ENCODE results near the gene CDK5.

CDK5 gene

GRCh38 chr7:151057506-151057988 is at the start of gene CDK5:
Gene CDK5 (minus strand): TSS chr7:151057897. CDS start chr7:151057848, 49 bp downstream.
- H3K9me3 Mint-ChIP-seq: no peaks in the 10 kb centered on the region

GRCh38 chr7:151104411-151105235 is 46.9 kb upstream of the CDK5 start:
- Mint-ChIP-seq H3K36me3 (ENCODE audit: low read depth) (no peaks in the 10 kb centered on the region), H3K27ac (no peak overlapping the region), H3K4me1 (ENCODE audit: low read depth) (no peaks in the 10 kb centered on the region), H3K27me3 (no peaks in the 10 kb centered on the region), H3K9me3 (no peaks in the 10 kb centered on the region), H3K4me3 (no peak overlapping the region)
- DNase-seq: no peak

More at GRCh38 chr7:151057506-151057988, at the start of gene CDK5:
- DNase-seq: no peak
- Mint-ChIP-seq H3K4me3 (peak within 1 kb of the TSS; percentile 94), H3K4me1 (ENCODE audit: low read depth) (peaks cover 40% of the 10 kb centered on the region), H3K36me3 (ENCODE audit: low read depth) (peaks cover 24% of the 10 kb centered on the region), H3K27ac (peak within 1 kb of the TSS; percentile 96), H3K27me3 (no peaks in the 10 kb centered on the region)

GRCh38 chr7:151103973-151104372 is 46.3 kb upstream of the CDK5 start:
- H3K4me3 Mint-ChIP-seq: no peak overlapping the region

GRCh38 chr7:151102991-151103390 is 45.3 kb upstream of the CDK5 start:
- H3K27ac Mint-ChIP-seq: no peak overlapping the region
- no peak overlapping the region for H3K4me3 Mint-ChIP-seq
- no peaks in the 10 kb centered on the region for H3K4me1 Mint-ChIP-seq (ENCODE audit: low read depth)
- no peaks in the 10 kb centered on the region for H3K36me3 Mint-ChIP-seq (ENCODE audit: low read depth)
- DNase-seq: no peak
- H3K27me3 Mint-ChIP-seq: no peaks in the 10 kb centered on the region
- H3K9me3 Mint-ChIP-seq: no peaks in the 10 kb centered on the region

More at GRCh38 chr7:151103973-151104372, 46.3 kb upstream of the CDK5 start:
- H3K4me1 Mint-ChIP-seq (ENCODE audit: low read depth): no peaks in the 10 kb centered on the region
- H3K9me3 Mint-ChIP-seq: no peaks in the 10 kb centered on the region
- no peak overlapping the region for H3K27ac Mint-ChIP-seq
- no peaks in the 10 kb centered on the region for H3K27me3 Mint-ChIP-seq
- no peaks in the 10 kb centered on the region for H3K36me3 Mint-ChIP-seq (ENCODE audit: low read depth)
- no peak for DNase-seq

- DNase-seq: no peak
- Mint-ChIP-seq H3K36me3 (ENCODE audit: low read depth) (peaks cover 4% of the 10 kb centered on the region), H3K4me3 (no peak overlapping the region), H3K27me3 (no peaks in the 10 kb centered on the region), H3K4me1 (ENCODE audit: low read depth) (no peaks in the 10 kb centered on the region), H3K9me3 (no peaks in the 10 kb centered on the region), H3K27ac (no peak overlapping the region)
Observed at GRCh38 chr7:151101621-151102396, 44.1 kb upstream of the CDK5 start.

GRCh38 chr7:151100921-151101320 is 43.2 kb upstream of the CDK5 start:
- Mint-ChIP-seq H3K9me3 (no peaks in the 10 kb centered on the region), H3K4me3 (no peak overlapping the region), H3K4me1 (ENCODE audit: low read depth) (peaks cover 3% of the 10 kb centered on the region), H3K27ac (no peak overlapping the region), H3K27me3 (no peaks in the 10 kb centered on the region), H3K36me3 (ENCODE audit: low read depth) (peaks cover 7% of the 10 kb centered on the region)
- no peak for DNase-seq

- DNase-seq: no peak
- no peak overlapping the region for H3K4me3 Mint-ChIP-seq
- H3K27me3 Mint-ChIP-seq: no peaks in the 10 kb centered on the region
- H3K4me1 Mint-ChIP-seq (ENCODE audit: low read depth): peaks cover 5% of the 10 kb centered on the region
- no peak overlapping the region for H3K27ac Mint-ChIP-seq
- peaks cover 9% of the 10 kb centered on the region for H3K36me3 Mint-ChIP-seq (ENCODE audit: low read depth)
- no peaks in the 10 kb centered on the region for H3K9me3 Mint-ChIP-seq
Observed at GRCh38 chr7:151099486-151100211, 42.0 kb upstream of the CDK5 start.

GRCh38 chr7:151095828-151096475 is 38.3 kb upstream of the CDK5 start:
- Mint-ChIP-seq H3K4me3 (no peak overlapping the region), H3K9me3 (no peaks in the 10 kb centered on the region), H3K27ac (no peak overlapping the region), H3K36me3 (ENCODE audit: low read depth) (peaks cover 10% of the 10 kb centered on the region), H3K4me1 (ENCODE audit: low read depth) (peaks cover 9% of the 10 kb centered on the region), H3K27me3 (no peaks in the 10 kb centered on the region)
- no peak for DNase-seq

- DNase-seq: no peak
- Mint-ChIP-seq H3K27ac (no peak overlapping the region), H3K36me3 (ENCODE audit: low read depth) (peaks cover 12% of the 10 kb centered on the region), H3K9me3 (no peaks in the 10 kb centered on the region), H3K4me1 (ENCODE audit: low read depth) (peaks cover 9% of the 10 kb centered on the region), H3K4me3 (no peak overlapping the region), H3K27me3 (no peaks in the 10 kb centered on the region)
Observed at GRCh38 chr7:151095123-151095797, 37.6 kb upstream of the CDK5 start.

- H3K9me3 Mint-ChIP-seq: no peaks in the 10 kb centered on the region
- no peaks in the 10 kb centered on the region for H3K27me3 Mint-ChIP-seq
- H3K36me3 Mint-ChIP-seq (ENCODE audit: low read depth): peaks cover 14% of the 10 kb centered on the region
- no peak overlapping the region for H3K27ac Mint-ChIP-seq
- no peak for DNase-seq
- H3K4me1 Mint-ChIP-seq (ENCODE audit: low read depth): peaks cover 9% of the 10 kb centered on the region
- no peak overlapping the region for H3K4me3 Mint-ChIP-seq
Observed at GRCh38 chr7:151094675-151095074, 37.0 kb upstream of the CDK5 start.

- H3K36me3 Mint-ChIP-seq (ENCODE audit: low read depth): peaks cover 23% of the 10 kb centered on the region
- no peak overlapping the region for H3K27ac Mint-ChIP-seq
- no peaks in the 10 kb centered on the region for H3K27me3 Mint-ChIP-seq
- H3K9me3 Mint-ChIP-seq: no peaks in the 10 kb centered on the region
- H3K4me1 Mint-ChIP-seq (ENCODE audit: low read depth): peaks cover 16% of the 10 kb centered on the region
- no peak overlapping the region for H3K4me3 Mint-ChIP-seq
- no peak for DNase-seq
Observed at GRCh38 chr7:151093748-151094147, 36.1 kb upstream of the CDK5 start.

GRCh38 chr7:151091988-151092387 is 34.3 kb upstream of the CDK5 start:
- Mint-ChIP-seq H3K4me1 (ENCODE audit: low read depth) (peaks cover 25% of the 10 kb centered on the region), H3K36me3 (ENCODE audit: low read depth) (peaks cover 24% of the 10 kb centered on the region), H3K27ac (no peak overlapping the region), H3K27me3 (no peaks in the 10 kb centered on the region), H3K9me3 (no peaks in the 10 kb centered on the region), H3K4me3 (no peak overlapping the region)
- no peak for DNase-seq

- DNase-seq: no peak
- no peaks in the 10 kb centered on the region for H3K27me3 Mint-ChIP-seq
- no peak overlapping the region for H3K27ac Mint-ChIP-seq
- no peak overlapping the region for H3K4me3 Mint-ChIP-seq
- H3K4me1 Mint-ChIP-seq (ENCODE audit: low read depth): peaks cover 25% of the 10 kb centered on the region
- peaks cover 24% of the 10 kb centered on the region for H3K36me3 Mint-ChIP-seq (ENCODE audit: low read depth)
- no peaks in the 10 kb centered on the region for H3K9me3 Mint-ChIP-seq
Observed at GRCh38 chr7:151091431-151091830, 33.7 kb upstream of the CDK5 start.

All from activated T-cell treated with anti-CD3 and anti-CD28 coated beads, Interleukin-2, amount 50 U/mL, for 24 hours (primary cell).